Neural progenitor cell (in vitro differentiated cells): Measurements from ENCODE around the gene ANLN. TPM values are rescaled to one million over a fixed set of nuclear protein-coding genes. Genes with fewer than 3 reads are reported as not detected.

Experiments used
- DNase-seq: peaks from one replicate; pipeline ENCODE4 v3.0.0-alpha.2; 2016; ENCODE audit warnings: low spot score
- H2AFZ ChIP-seq: fragments of 200-600 bp; sonication (generic); replicated peaks from 2 replicates; pipeline ENCODE4 v1.6.1; 2016; ENCODE audit warnings: antibody characterized with exemption
- H3F3A ChIP-seq: fragments of 200-600 bp; sonication (generic); 2 replicates; pipeline ENCODE4 v1.6.1; 2016; ENCODE audit warnings: antibody characterized with exemption, low read depth
- H3K27ac ChIP-seq: fragments of 200-600 bp; sonication (generic); 2 replicates; pipeline ENCODE4 v1.5.1; 2016; ENCODE audit warnings: mild to moderate bottlenecking
- H3K27me3 ChIP-seq: fragments of 200-600 bp; sonication (generic); 2 replicates; pipeline ENCODE4 v1.6.1; 2016; ENCODE audit warnings: mild to moderate bottlenecking, moderate library complexity
- H3K36me3 ChIP-seq: fragments of 200-600 bp; sonication (generic); 2 replicates; pipeline ENCODE4 v1.5.1; 2016
- H3K4me1 ChIP-seq: fragments of 200-600 bp; sonication (generic); 2 replicates; pipeline ENCODE4 v1.6.1; 2016; ENCODE audit warnings: mixed run types
- H3K4me2 ChIP-seq: fragments of 200-600 bp; sonication (generic); 2 replicates; pipeline ENCODE4 v1.6.1; 2016
- H3K4me3 ChIP-seq: fragments of 200-600 bp; sonication (generic); 2 replicates; pipeline ENCODE4 v1.5.1; 2016
- H3K79me2 ChIP-seq: fragments of 200-600 bp; sonication (generic); 2 replicates; pipeline ENCODE4 v1.6.1; 2016; ENCODE audit warnings: low read depth
- H3K9ac ChIP-seq: fragments of 200-600 bp; sonication (generic); 2 replicates; pipeline ENCODE4 v1.6.1; 2016
- H3K9me3 ChIP-seq: fragments of 200-600 bp; sonication (generic); 2 replicates; pipeline ENCODE4 v1.5.1; 2016; ENCODE audit warnings: low read depth
- H4K20me1 ChIP-seq: fragments of 200-600 bp; sonication (generic); 2 replicates; pipeline ENCODE4 v1.6.1; 2016; ENCODE audit warnings: low read depth
- H3K27ac Mint-ChIP-seq: 3 replicates; pipeline ENCODE4 v1.8.0; 2021; ENCODE audit warnings: mixed read lengths
- H3K27me3 Mint-ChIP-seq: 2 replicates; pipeline ENCODE4 v1.8.0; 2022; ENCODE audit warnings: low read depth, mild to moderate bottlenecking, inconsistent platforms, moderate library complexity, mixed read lengths; ENCODE audit not compliant: insufficient read depth
- H3K36me3 Mint-ChIP-seq: 3 replicates; pipeline ENCODE4 v1.8.0; 2021; ENCODE audit warnings: mixed read lengths
- H3K4me1 Mint-ChIP-seq: 3 replicates; pipeline ENCODE4 v1.8.0; 2021; ENCODE audit warnings: mixed read lengths
- H3K4me3 Mint-ChIP-seq: 3 replicates; pipeline ENCODE4 v1.8.0; 2021; ENCODE audit warnings: mild to moderate bottlenecking, moderate library complexity, mixed read lengths
- H3K9me3 Mint-ChIP-seq: 3 replicates; pipeline ENCODE4 v1.8.0; 2020; ENCODE audit warnings: mixed read lengths
- EZH2 ChIP-seq: fragments of 200-600 bp; sonication (generic); IDR thresholded peaks from 2 replicates; pipeline ENCODE4 v1.6.1; 2017; ENCODE audit warnings: antibody characterized with exemption, mild to moderate bottlenecking, moderate library complexity
- EZH2phosphoT487 ChIP-seq: fragments of 200-600 bp; sonication (generic); IDR thresholded peaks from 2 replicates; pipeline ENCODE4 v1.6.1; 2017; ENCODE audit warnings: antibody characterized with exemption
- total RNA-seq: library from RNA; depleted of rRNA; stranded (reverse); fragments of >200 nt; gene quantifications from 2 replicates; pipeline ENCODE4 v1.2.3, GENCODE V29; 2015; ENCODE audit warnings: low replicate concordance
- TF ChIP-seq, protein P1 (sequence below): fragments of 200-600 bp; sonication (generic); IDR thresholded peaks from 2 replicates; pipeline ENCODE4 v1.5.1; 2017; ENCODE audit warnings: antibody characterized with exemption, mild to moderate bottlenecking

ANLN gene
- total RNA-seq, 1 donor from 2014 or later: 176 TPM

- no peak overlapping the region for H2AFZ ChIP-seq
- no peaks in the 10 kb centered on the region for H3K27me3 ChIP-seq
- no peaks in the 10 kb centered on the region for H3K4me1 Mint-ChIP-seq
- no peak overlapping the region for H3K4me3 Mint-ChIP-seq
- H4K20me1 ChIP-seq: no peaks in the 10 kb centered on the region
- no peaks in the 10 kb centered on the region for H3K4me1 ChIP-seq
- no peak overlapping the region for H3K4me2 ChIP-seq
- H3F3A ChIP-seq: no peaks in the 10 kb centered on the region
- H3K36me3 Mint-ChIP-seq: peaks cover 50% of the 10 kb centered on the region
- no peak overlapping the region for H3K4me3 ChIP-seq
- no peaks in the 10 kb centered on the region for H3K79me2 ChIP-seq
- no peak for DNase-seq
- H3K27ac ChIP-seq: no peak overlapping the region
- no peaks in the 10 kb centered on the region for H3K27me3 Mint-ChIP-seq
- peaks cover 30% of the 10 kb centered on the region for H3K36me3 ChIP-seq
- no peak overlapping the region for H3K27ac Mint-ChIP-seq
- peaks cover 3% of the 10 kb centered on the region for H3K9me3 Mint-ChIP-seq
- H3K9me3 ChIP-seq: peaks cover 6% of the 10 kb centered on the region
- H3K9ac ChIP-seq: no peak overlapping the region
- TF ChIP-seq, protein P1, sequence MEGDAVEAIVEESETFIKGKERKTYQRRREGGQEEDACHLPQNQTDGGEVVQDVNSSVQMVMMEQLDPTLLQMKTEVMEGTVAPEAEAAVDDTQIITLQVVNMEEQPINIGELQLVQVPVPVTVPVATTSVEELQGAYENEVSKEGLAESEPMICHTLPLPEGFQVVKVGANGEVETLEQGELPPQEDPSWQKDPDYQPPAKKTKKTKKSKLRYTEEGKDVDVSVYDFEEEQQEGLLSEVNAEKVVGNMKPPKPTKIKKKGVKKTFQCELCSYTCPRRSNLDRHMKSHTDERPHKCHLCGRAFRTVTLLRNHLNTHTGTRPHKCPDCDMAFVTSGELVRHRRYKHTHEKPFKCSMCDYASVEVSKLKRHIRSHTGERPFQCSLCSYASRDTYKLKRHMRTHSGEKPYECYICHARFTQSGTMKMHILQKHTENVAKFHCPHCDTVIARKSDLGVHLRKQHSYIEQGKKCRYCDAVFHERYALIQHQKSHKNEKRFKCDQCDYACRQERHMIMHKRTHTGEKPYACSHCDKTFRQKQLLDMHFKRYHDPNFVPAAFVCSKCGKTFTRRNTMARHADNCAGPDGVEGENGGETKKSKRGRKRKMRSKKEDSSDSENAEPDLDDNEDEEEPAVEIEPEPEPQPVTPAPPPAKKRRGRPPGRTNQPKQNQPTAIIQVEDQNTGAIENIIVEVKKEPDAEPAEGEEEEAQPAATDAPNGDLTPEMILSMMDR: no peak
- no peak for TF ChIP-seq EZH2phosphoT487
Observed at GRCh38 chr7:36448781-36449379, 59.2 kb downstream of the ANLN start.

- Mint-ChIP-seq H3K27me3 (no peaks in the 10 kb centered on the region), H3K9me3 (peaks cover 3% of the 10 kb centered on the region), H3K36me3 (peaks cover 52% of the 10 kb centered on the region), H3K4me1 (no peaks in the 10 kb centered on the region), H3K27ac (no peak overlapping the region), H3K4me3 (no peak overlapping the region)
- TF ChIP-seq EZH2phosphoT487 (no peak), EZH2 (no peak)
- TF ChIP-seq, protein P1: no peak
- H3K9me3 ChIP-seq: peaks cover 6% of the 10 kb centered on the region
- peaks cover 31% of the 10 kb centered on the region for H3K36me3 ChIP-seq
- H3K4me3 ChIP-seq: no peak overlapping the region
- DNase-seq: no peak
- no peaks in the 10 kb centered on the region for H4K20me1 ChIP-seq
- H3K79me2 ChIP-seq: no peaks in the 10 kb centered on the region
- no peak overlapping the region for H2AFZ ChIP-seq
- H3K27me3 ChIP-seq: no peaks in the 10 kb centered on the region
- H3K9ac ChIP-seq: no peak overlapping the region
- H3F3A ChIP-seq: no peaks in the 10 kb centered on the region
- H3K4me1 ChIP-seq: no peaks in the 10 kb centered on the region
- H3K4me2 ChIP-seq: no peak overlapping the region
- H3K27ac ChIP-seq: no peak overlapping the region
Observed at GRCh38 chr7:36449685-36450084, 60.0 kb downstream of the ANLN start.

GRCh38 chr7:36453769-36454168, 64.1 kb downstream of the ANLN start:
- Histone ChIP-seq H3K79me2 (no peaks in the 10 kb centered on the region), H3K27me3 (no peaks in the 10 kb centered on the region), H3K4me2 (no peak overlapping the region), H3F3A (no peaks in the 10 kb centered on the region), H3K9ac (no peak overlapping the region), H3K4me3 (no peak overlapping the region), H3K4me1 (no peaks in the 10 kb centered on the region), H3K36me3 (peaks cover 12% of the 10 kb centered on the region), H3K9me3 (no peaks in the 10 kb centered on the region), H2AFZ (no peak overlapping the region), H3K27ac (no peak overlapping the region), H4K20me1 (no peaks in the 10 kb centered on the region)
- no peak for TF ChIP-seq EZH2phosphoT487
- TF ChIP-seq, protein P1: no peak
- TF ChIP-seq EZH2: no peak
- no peaks in the 10 kb centered on the region for H3K4me1 Mint-ChIP-seq
- H3K27me3 Mint-ChIP-seq: no peaks in the 10 kb centered on the region
- H3K27ac Mint-ChIP-seq: no peak overlapping the region
- H3K4me3 Mint-ChIP-seq: no peak overlapping the region
- H3K36me3 Mint-ChIP-seq: peaks cover 28% of the 10 kb centered on the region
- H3K9me3 Mint-ChIP-seq: no peaks in the 10 kb centered on the region
- DNase-seq: no peak
